ENCODE measurements around the gene TRPV5. TPM values are rescaled to one million over a fixed set of nuclear protein-coding genes. Genes with fewer than 3 reads are reported as not detected.

Gene TRPV5
- total RNA-seq, 6 experiments from 2014 or later: not detected

DNA sequence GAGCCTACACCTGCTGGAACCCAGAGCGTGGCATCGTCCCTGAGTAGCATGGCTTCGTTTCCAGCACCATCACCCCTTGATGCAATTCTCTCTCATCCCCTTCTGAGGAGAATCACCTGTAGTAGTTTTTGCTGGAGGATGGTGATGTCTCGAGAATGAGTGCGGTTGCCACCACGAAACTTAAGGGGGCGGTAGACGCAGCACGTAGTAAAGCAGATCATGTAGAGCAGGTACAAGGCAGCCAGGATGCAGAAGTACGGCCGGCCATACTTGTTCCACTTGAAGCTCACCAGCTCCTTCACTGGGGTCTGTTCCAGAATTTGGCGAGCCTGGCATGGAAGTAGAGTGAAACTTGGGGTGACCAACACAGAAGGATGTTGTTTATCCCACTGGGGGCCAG, 8.1 kb downstream of the TRPV5 start:
- Mint-ChIP-seq H3K27me3 (ENCODE audit: insufficient read depth) (peaks cover 8% of the 10 kb centered on the region; the same call in 1 of the 2 replicates), H3K27ac (no peak overlapping the region), H3K36me3 (ENCODE audit: low read depth) (no peaks in the 10 kb centered on the region), H3K4me3 (no peak overlapping the region), H3K9me3 (peaks cover 3% of the 10 kb centered on the region; the same call in 1 of the 2 replicates), H3K4me1 (ENCODE audit: low read depth) (no peaks in the 10 kb centered on the region)
- DNase-seq: no peak
- TF ChIP-seq, protein P1, sequence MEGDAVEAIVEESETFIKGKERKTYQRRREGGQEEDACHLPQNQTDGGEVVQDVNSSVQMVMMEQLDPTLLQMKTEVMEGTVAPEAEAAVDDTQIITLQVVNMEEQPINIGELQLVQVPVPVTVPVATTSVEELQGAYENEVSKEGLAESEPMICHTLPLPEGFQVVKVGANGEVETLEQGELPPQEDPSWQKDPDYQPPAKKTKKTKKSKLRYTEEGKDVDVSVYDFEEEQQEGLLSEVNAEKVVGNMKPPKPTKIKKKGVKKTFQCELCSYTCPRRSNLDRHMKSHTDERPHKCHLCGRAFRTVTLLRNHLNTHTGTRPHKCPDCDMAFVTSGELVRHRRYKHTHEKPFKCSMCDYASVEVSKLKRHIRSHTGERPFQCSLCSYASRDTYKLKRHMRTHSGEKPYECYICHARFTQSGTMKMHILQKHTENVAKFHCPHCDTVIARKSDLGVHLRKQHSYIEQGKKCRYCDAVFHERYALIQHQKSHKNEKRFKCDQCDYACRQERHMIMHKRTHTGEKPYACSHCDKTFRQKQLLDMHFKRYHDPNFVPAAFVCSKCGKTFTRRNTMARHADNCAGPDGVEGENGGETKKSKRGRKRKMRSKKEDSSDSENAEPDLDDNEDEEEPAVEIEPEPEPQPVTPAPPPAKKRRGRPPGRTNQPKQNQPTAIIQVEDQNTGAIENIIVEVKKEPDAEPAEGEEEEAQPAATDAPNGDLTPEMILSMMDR (IDR thresholded peaks at IDR 0.05): no peak

DNA sequence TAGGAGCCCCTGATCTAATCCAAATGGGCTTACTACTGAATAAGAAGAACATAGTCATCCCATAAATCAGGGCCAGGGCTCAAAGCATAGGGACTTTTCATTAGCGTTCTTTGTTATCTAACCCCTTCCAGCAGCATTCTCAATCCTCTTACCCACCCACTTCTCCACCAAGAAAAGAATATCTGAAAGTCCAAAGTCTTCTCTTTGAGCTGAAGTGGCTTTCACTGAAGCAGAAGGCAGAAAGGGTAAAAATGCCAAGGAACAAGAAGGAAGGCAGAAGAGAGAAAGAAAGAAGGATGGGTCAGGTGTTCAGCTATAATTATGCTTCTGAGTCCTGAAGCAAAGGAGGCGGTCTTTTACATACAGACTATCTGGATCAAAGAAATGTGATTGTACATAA, 10.2 kb downstream of the TRPV5 start:
- Mint-ChIP-seq H3K36me3 (ENCODE audit: low read depth) (no peaks in the 10 kb centered on the region), H3K27me3 (ENCODE audit: insufficient read depth) (peaks cover 7% of the 10 kb centered on the region; the same call in 1 of the 2 replicates), H3K4me1 (ENCODE audit: low read depth) (no peaks in the 10 kb centered on the region), H3K9me3 (peaks cover 3% of the 10 kb centered on the region; the same call in 1 of the 2 replicates), H3K4me3 (no peak overlapping the region), H3K27ac (no peak overlapping the region)
- TF ChIP-seq, protein P1 (IDR thresholded peaks at IDR 0.05): no peak
- DNase-seq: no peak

DNA sequence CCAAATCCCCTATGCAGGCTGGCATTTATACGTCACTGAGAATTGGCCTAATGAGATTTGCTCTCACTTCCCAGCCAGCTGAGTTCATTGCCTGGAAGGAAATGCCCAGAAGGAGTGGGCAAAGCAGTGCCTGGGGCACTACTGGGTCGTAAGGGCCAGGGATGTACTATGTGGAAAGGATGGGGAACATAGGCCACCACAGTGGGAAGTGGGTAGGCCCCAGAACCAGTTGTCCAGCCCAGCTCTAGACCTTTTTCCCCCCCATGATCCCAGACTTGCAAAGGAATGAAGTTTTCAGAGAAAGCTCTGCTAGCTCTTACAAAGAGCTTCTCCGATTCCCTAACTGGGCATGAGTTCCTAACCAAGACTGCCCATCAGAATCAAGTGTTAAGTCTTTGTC, 13.9 kb downstream of the TRPV5 start:
- TF ChIP-seq, protein P1 (IDR thresholded peaks at IDR 0.05): no peak
- Mint-ChIP-seq H3K4me3 (no peak overlapping the region), H3K27ac (no peak overlapping the region), H3K36me3 (ENCODE audit: low read depth) (no peaks in the 10 kb centered on the region), H3K4me1 (ENCODE audit: low read depth) (no peaks in the 10 kb centered on the region), H3K9me3 (peaks cover 3% of the 10 kb centered on the region; the same call in 1 of the 2 replicates), H3K27me3 (ENCODE audit: insufficient read depth) (peaks cover 7% of the 10 kb centered on the region; the same call in 1 of the 2 replicates)
- DNase-seq: no peak

DNA sequence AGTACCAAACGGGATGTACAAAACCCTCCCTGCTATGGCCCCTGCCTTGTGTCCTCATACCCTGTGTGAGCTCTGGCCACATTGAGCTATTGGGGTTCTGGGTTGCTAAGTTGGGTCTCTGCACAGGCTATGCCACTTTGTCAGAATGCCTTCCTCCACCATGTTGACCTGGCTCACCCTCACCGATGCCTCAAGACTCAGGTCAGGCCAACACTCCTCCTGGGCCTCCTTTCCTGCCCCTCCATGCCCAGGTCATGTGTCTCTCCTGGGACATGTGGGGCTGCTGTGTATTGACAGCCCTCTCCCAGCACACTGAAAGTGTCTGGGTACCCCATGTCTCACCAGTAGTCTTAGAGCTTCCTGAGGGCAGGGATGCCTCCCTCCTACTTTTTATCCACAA, 14.6 kb downstream of the TRPV5 start:
- Mint-ChIP-seq H3K27me3 (ENCODE audit: insufficient read depth) (peaks cover 7% of the 10 kb centered on the region), H3K4me3 (no peak overlapping the region), H3K4me1 (ENCODE audit: low read depth) (no peaks in the 10 kb centered on the region), H3K36me3 (ENCODE audit: low read depth) (no peaks in the 10 kb centered on the region), H3K9me3 (peaks cover 3% of the 10 kb centered on the region; the same call in 1 of the 2 replicates), H3K27ac (no peak overlapping the region)
- TF ChIP-seq, protein P1 (IDR thresholded peaks at IDR 0.05): no peak
- DNase-seq: no peak

DNA sequence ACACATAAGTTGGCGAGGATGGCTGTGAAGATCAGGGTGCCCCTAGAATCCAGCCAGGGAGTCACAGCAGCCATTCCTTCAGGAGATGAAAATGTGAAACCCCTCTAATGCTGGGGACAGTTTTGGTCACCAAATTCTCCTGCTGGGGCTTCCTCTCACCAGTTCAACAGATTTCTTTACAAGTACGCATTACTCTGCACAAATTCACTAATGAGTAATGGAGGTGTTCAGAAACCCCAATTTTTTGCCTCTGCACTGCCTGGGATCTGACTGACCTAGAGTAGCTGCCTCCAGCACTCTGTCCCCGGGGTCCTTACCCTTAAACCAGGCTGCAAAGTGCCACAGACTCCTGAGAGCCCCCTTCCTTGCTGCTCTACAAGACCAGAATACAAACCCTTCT, 16.1 kb downstream of the TRPV5 start:
- H3K4me3 Mint-ChIP-seq: no peak overlapping the region
- H3K27ac Mint-ChIP-seq: no peak overlapping the region
- DNase-seq: no peak
- no peaks in the 10 kb centered on the region for H3K36me3 Mint-ChIP-seq (ENCODE audit: low read depth)
- TF ChIP-seq, protein P1 (IDR thresholded peaks at IDR 0.05): no peak
- H3K4me1 Mint-ChIP-seq (ENCODE audit: low read depth): no peaks in the 10 kb centered on the region
- H3K27me3 Mint-ChIP-seq (ENCODE audit: insufficient read depth): peaks cover 8% of the 10 kb centered on the region
- peaks cover 3% of the 10 kb centered on the region; the same call in 1 of the 2 replicates for H3K9me3 Mint-ChIP-seq

DNA sequence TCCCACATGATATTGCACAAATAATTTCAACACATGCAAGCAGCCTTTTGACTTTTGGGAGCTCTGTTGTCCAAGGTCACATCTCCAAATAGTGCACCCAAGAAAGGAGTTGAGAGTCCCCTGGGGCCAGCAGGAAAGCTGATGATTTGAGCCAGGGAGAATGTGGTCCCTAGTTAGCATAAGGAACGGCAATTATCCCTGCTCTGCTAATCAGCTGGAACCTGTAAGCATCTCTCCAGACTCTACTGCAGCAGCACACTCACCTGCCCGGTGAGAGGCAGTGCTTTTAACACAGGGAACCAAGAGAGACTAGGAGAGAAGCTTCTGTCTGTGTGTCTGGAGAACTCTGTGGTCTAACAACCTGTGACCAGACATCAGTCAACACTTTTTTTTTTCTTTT, 17.0 kb downstream of the TRPV5 start:
- Mint-ChIP-seq H3K27me3 (ENCODE audit: insufficient read depth) (peaks cover 12% of the 10 kb centered on the region), H3K4me3 (no peak overlapping the region), H3K4me1 (ENCODE audit: low read depth) (no peaks in the 10 kb centered on the region), H3K9me3 (peaks cover 3% of the 10 kb centered on the region; the same call in 1 of the 2 replicates), H3K27ac (no peak overlapping the region), H3K36me3 (ENCODE audit: low read depth) (no peaks in the 10 kb centered on the region)
- DNase-seq: no peak
- TF ChIP-seq, protein P1 (IDR thresholded peaks at IDR 0.05): no peak
